Panc1 (cell line): Measurements from ENCODE around the gene HIPK2.

Experiments used
- POLR2AphosphoS5 ChIP-seq: IDR thresholded peaks from 2 replicates; pipeline ENCODE4 v1.6.1; 2012; ENCODE audit warnings: mild to moderate bottlenecking, low read depth, low read length, moderate library complexity
- TF ChIP-seq, protein P1 (sequence below): fragments of 450-650 bp; IDR thresholded peaks from 2 replicates; pipeline ENCODE4 v1.5.1; 2017; ENCODE audit warnings: mild to moderate bottlenecking

DNA sequence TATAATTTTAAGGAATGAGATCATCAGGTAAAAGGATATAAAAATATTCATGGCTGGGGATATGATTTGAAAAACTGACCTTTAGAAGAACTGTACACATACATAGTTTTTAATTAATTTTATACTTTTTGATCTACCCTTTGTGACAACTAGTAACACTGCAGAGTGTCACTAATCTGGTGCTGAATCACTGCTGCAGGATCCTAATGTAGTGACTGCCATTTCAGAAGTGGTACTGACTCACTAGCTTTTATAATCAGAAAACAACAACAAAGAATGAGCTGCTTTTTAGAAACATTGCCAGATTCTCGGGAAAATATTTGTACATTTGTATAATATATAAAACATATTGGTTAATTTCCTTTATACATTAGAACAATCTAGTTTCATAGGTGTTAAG lies 110.4 kb downstream of the HIPK2 start:
- no peak for TF ChIP-seq POLR2AphosphoS5
- TF ChIP-seq, protein P1, sequence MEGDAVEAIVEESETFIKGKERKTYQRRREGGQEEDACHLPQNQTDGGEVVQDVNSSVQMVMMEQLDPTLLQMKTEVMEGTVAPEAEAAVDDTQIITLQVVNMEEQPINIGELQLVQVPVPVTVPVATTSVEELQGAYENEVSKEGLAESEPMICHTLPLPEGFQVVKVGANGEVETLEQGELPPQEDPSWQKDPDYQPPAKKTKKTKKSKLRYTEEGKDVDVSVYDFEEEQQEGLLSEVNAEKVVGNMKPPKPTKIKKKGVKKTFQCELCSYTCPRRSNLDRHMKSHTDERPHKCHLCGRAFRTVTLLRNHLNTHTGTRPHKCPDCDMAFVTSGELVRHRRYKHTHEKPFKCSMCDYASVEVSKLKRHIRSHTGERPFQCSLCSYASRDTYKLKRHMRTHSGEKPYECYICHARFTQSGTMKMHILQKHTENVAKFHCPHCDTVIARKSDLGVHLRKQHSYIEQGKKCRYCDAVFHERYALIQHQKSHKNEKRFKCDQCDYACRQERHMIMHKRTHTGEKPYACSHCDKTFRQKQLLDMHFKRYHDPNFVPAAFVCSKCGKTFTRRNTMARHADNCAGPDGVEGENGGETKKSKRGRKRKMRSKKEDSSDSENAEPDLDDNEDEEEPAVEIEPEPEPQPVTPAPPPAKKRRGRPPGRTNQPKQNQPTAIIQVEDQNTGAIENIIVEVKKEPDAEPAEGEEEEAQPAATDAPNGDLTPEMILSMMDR = no peak
